Measurements from ENCODE around the gene C2CD5. TPM values are rescaled to one million over a fixed set of nuclear protein-coding genes. Genes with fewer than 3 reads are reported as not detected.
A peak's percentile ranks its signal among the peaks of the same experiment; 100 is the strongest.

The C2CD5 gene
- total and polyA plus RNA-seq, 2 of the 13 experiments (the other 11 are each of a cell fraction or from before 2014, with no cell fraction given), result 12.6 to 14.6 TPM

DNA sequence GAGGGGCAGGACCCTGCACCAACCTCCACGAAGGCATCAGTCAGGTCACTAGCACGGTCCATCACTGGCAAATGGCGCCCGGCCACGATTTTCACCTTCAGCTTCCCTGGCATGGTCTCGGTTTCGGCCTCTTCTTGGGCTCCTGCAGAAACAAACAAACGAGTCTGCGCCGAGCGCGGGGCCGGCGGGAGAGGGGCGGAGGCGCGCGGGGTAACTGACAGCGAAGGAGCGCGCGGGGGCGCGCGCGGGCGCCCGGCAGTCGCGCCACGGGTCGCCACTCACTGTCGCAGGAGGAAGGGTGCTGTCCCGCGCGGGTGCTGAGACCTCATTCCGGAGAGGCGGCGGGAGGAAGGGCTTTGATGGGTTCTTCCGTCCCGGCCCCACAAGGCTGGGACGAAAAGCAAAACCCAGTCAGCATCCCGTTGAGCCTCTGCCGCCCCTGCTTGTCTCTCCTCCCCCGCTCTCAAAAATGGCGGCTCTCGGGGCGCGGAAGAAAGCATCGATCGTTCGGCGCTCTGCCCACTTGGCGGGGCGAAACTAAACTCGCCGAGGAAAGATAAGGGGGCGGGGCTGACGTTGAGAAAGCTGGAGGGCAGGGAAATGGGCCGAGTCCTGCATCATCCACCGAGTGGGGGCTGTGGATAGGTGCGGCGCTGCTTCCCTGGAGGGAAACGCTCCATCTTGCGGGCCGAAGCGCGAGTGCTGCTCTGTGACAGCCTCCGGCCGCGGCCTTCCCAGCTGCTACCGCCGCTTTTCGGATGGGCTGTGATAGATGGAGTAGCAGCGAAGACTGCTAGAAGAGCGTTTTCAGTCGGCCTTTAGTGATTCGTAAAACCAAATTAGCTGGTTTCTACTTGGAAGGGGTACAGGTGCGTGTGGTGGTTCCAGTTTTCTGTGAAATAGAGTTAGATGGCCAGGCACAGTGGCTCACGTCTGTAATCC is at the start of gene C2CD5 (continued):
- no peak for TF ChIP-seq ATRX (CRISPR knock-in tag; IDR thresholded peaks at IDR 0.05; ENCODE audit: borderline replicate concordance)
- TF ChIP-seq ZNF557 (CRISPR knock-in tag; IDR thresholded peaks at IDR 0.05), result peak; percentile 72; the same call in 1 of the 2 replicates
- no peak for TF ChIP-seq SNAPC2 (CRISPR knock-in tag; IDR thresholded peaks at IDR 0.05)
- TF ChIP-seq NBN (conservative IDR thresholded peaks at IDR 0.05), result no peak
- TF ChIP-seq EEA1 (CRISPR knock-in tag; IDR thresholded peaks at IDR 0.05; ENCODE audit: borderline replicate concordance), result no peak; the same call in 1 of the 2 replicates
- TF ChIP-seq ZNF550 (CRISPR knock-in tag; IDR thresholded peaks at IDR 0.05; ENCODE audit: borderline replicate concordance), result no peak
- TF ChIP-seq, protein P1, sequence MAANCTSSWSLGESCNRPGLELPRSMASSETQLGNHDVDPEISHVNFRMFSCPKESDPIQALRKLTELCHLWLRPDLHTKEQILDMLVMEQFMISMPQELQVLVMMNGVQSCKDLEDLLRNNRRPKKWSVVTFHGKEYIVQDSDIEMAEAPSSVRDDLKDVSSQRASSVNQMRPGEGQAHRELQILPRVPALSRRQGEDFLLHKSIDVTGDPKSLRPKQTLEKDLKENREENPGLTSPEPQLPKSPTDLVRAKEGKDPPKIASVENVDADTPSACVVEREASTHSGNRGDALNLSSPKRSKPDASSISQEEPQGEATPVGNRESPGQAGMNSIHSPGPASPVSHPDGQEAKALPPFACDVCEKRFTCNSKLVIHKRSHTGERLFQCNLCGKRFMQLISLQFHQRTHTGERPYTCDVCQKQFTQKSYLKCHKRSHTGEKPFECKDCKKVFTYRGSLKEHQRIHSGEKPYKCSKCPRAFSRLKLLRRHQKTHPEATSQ (CRISPR knock-in tag; IDR thresholded peaks at IDR 0.05; ENCODE audit: borderline replicate concordance), result no peak
- TF ChIP-seq HNRNPK (IDR thresholded peaks at IDR 0.05; ENCODE audit: low read depth, low read length, poor library complexity, severe bottlenecking), result no peak
- 0 out of 2 replicates have a peak, but pooled peaks have one; percentile 59 for TF ChIP-seq MIER3 (CRISPR knock-in tag; IDR thresholded peaks at IDR 0.05; ENCODE audit: borderline replicate concordance)
- TF ChIP-seq ZNF24 (IDR thresholded peaks at IDR 0.05), result no peak
- TF ChIP-seq, protein P2, sequence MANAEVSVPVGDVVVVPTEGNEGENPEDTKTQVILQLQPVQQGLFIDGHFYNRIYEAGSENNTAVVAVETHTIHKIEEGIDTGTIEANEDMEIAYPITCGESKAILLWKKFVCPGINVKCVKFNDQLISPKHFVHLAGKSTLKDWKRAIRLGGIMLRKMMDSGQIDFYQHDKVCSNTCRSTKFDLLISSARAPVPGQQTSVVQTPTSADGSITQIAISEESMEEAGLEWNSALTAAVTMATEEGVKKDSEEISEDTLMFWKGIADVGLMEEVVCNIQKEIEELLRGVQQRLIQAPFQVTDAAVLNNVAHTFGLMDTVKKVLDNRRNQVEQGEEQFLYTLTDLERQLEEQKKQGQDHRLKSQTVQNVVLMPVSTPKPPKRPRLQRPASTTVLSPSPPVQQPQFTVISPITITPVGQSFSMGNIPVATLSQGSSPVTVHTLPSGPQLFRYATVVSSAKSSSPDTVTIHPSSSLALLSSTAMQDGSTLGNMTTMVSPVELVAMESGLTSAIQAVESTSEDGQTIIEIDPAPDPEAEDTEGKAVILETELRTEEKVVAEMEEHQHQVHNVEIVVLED (CRISPR knock-in tag; IDR thresholded peaks at IDR 0.05; ENCODE audit: borderline replicate concordance), result peak; percentile 87
- TF ChIP-seq, protein P3, sequence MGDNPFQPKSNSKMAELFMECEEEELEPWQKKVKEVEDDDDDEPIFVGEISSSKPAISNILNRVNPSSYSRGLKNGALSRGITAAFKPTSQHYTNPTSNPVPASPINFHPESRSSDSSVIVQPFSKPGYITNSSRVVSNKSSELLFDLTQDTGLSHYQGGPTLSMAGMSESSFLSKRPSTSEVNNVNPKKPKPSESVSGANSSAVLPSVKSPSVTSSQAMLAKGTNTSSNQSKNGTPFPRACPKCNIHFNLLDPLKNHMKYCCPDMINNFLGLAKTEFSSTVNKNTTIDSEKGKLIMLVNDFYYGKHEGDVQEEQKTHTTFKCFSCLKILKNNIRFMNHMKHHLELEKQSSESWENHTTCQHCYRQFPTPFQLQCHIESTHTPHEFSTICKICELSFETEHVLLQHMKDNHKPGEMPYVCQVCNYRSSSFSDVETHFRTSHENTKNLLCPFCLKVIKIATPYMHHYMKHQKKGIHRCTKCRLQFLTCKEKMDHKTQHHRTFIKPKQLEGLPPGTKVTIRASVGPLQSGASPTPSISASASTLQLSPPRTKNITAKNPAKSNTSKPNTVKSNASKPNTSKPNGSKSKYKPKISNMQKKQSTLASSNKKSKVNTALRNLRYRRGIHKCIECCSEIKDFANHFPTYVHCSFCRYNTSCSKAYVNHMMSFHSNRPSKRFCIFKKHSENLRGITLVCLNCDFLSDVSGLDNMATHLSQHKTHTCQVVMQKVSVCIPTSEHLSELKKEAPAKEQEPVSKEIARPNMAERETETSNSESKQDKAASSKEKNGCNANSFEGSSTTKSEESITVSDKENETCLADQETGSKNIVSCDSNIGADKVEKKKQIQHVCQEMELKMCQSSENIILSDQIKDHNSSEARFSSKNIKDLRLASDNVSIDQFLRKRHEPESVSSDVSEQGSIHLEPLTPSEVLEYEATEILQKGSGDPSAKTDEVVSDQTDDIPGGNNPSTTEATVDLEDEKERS (CRISPR knock-in tag; IDR thresholded peaks at IDR 0.05), result peak; percentile 92
- TF ChIP-seq NFATC3 (CRISPR knock-in tag; IDR thresholded peaks at IDR 0.05), result 0 out of 2 replicates have a peak, but pooled peaks have one; percentile 28
- no peak for TF ChIP-seq ZNF136 (CRISPR knock-in tag; IDR thresholded peaks at IDR 0.05; ENCODE audit: low read depth)
- TF ChIP-seq, protein P4, sequence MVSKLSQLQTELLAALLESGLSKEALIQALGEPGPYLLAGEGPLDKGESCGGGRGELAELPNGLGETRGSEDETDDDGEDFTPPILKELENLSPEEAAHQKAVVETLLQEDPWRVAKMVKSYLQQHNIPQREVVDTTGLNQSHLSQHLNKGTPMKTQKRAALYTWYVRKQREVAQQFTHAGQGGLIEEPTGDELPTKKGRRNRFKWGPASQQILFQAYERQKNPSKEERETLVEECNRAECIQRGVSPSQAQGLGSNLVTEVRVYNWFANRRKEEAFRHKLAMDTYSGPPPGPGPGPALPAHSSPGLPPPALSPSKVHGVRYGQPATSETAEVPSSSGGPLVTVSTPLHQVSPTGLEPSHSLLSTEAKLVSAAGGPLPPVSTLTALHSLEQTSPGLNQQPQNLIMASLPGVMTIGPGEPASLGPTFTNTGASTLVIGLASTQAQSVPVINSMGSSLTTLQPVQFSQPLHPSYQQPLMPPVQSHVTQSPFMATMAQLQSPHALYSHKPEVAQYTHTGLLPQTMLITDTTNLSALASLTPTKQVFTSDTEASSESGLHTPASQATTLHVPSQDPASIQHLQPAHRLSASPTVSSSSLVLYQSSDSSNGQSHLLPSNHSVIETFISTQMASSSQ (IDR thresholded peaks at IDR 0.05; ENCODE audit: low read depth), result peak; percentile 34; the same call in 1 of the 2 replicates
- TF ChIP-seq, protein P4 (CRISPR knock-in tag; IDR thresholded peaks at IDR 0.05; ENCODE audit: borderline replicate concordance), result peak; percentile 61
- TF ChIP-seq ZNF7 (CRISPR knock-in tag; IDR thresholded peaks at IDR 0.05), result no peak
- peak; percentile 69 for TF ChIP-seq KLF9 (CRISPR knock-in tag; IDR thresholded peaks at IDR 0.05; ENCODE audit: low read depth)
